Adrenal gland (tissue), 12 donors: Measurements from ENCODE around the gene ADCY1. TPM values are rescaled to one million over a fixed set of nuclear protein-coding genes. Genes with fewer than 3 reads are reported as not detected.

Source experiments
- DNase-seq, 7 donors: peaks; one replicate each; pipeline ENCODE4 v3.0.0-alpha.2; 2019 to 2020
- H3K27ac ChIP-seq, 5 donors: fragments of 200-600 bp; sonication (generic) in 4 of 5; 1 replicate in 3 of 5; 2 replicates in 2 of 5; pipeline versions ENCODE4 v1.5.1 to v1.8.0; 2016 to 2020; ENCODE audit warnings: mild to moderate bottlenecking in 1 of 5
- H3K27me3 ChIP-seq: fragments of 200-600 bp; 2 replicates; pipeline ENCODE4 v1.8.0; 2021
- H3K36me3 ChIP-seq, 2 donors: fragments of 200-600 bp; replicated peaks in 1 of 2; 1 replicate in 1 of 2; 2 replicates in 1 of 2; pipeline versions ENCODE4 v1.5.1 to v1.8.0; 2018 to 2022
- H3K4me1 ChIP-seq, 2 donors: fragments of 200-600 bp; replicated peaks in 1 of 2; 1 replicate in 1 of 2; 2 replicates in 1 of 2; pipeline versions ENCODE4 v1.5.1 to v1.8.0; 2018 to 2021
- H3K4me3 ChIP-seq, 4 donors: fragments of 200-600 bp; sonication (generic) in 3 of 4; one replicate each; pipeline ENCODE4 v1.5.1; 2016 to 2018
- H3K9me3 ChIP-seq, 3 donors: fragments of 200-600 bp; sonication (generic) in 1 of 3; replicated peaks in 1 of 3; 1 replicate in 2 of 3; 2 replicates in 1 of 3; pipeline versions ENCODE4 v1.5.1 to v1.8.0; 2016 to 2021
- CTCF ChIP-seq, 6 experiments: fragments of 450-650 bp in 4 of 6; fragments of 200-600 bp in 2 of 6; sonication (generic) in 1 of 6; IDR thresholded peaks; 1 replicate in 5 of 6; 2 replicates in 1 of 6; pipeline versions ENCODE4 v1.5.1 to v1.8.0; 2016 to 2021; ENCODE audit warnings: antibody characterized with exemption in 6 of 6, mild to moderate bottlenecking in 2 of 6, moderate library complexity in 1 of 6
- POLR2A ChIP-seq, 2 donors: fragments of 450-650 bp; IDR thresholded peaks; one replicate each; pipeline ENCODE4 v1.6.1; 2017; ENCODE audit warnings: antibody characterized with exemption in 2 of 2, mild to moderate bottlenecking in 2 of 2, moderate library complexity in 1 of 2
- WGBS, 4 donors: extraction: QIAGEN DNeasy Blood & Tissue Kit in 2 of 4; methylation state at CpG; one replicate each; pipeline versions ENCODE4 v1.1.5 to v1.1.7; 2013 to 2017; 5-methylcytosine and 5-hydroxymethylcytosine counted together
- intact Hi-C, 2 donors: fragments of 100-400 bp; cut with DNase I; formaldehyde crosslinking; loops; one replicate each; pipeline versions ENCODE4 v1.14.1 to v1.15.0; 2022 to 2023
- polyA plus RNA-seq, 3 donors: library from polyadenylated mRNA; stranded (reverse); fragments of 200-250 nt in 2 of 3; fragments of 350-450 nt in 1 of 3; fragmentation: Illumina TruSeq in 1 of 3; extraction: RNeasy Lipid Tissue Mini Kit (QIAGEN cat#74804) in 1 of 3; gene quantifications; one replicate each; pipeline ENCODE4 v1.2.3, GENCODE V29; 2013 to 2014
- total RNA-seq, 9 donors: library from RNA; depleted of rRNA in 4 of 9; stranded (reverse); fragments of >200 nt in 4 of 9; fragments of 120-200 nt in 1 of 9; fragmentation: NEBNext Ultra II Directional in 1 of 9; extraction: Animal tissue kit (Norgen Biotek cat#: 25700) in 1 of 9; gene quantifications; one replicate each; pipeline versions ENCODE4 v1.1.0 to v1.2.4, GENCODE V29; 2013 to 2023
- donor health status: healthy with polysubstance abuse.
- donor health status: Bipolar disorder and iron deficiency.
- donor health status: DM: yes; HTN: yes; CAD: no.
- donor health status: DM: no; HTN: no; CAD: no.
- donor health status: DM: no; HTN: no; CAD: no.
- donor health status: DM: yes; HTN: yes; CAD: no.

Gene ADCY1
- total and polyA plus RNA-seq, 12 donors, result 0.88 to 9.5 (median 4.2) TPM

DNA sequence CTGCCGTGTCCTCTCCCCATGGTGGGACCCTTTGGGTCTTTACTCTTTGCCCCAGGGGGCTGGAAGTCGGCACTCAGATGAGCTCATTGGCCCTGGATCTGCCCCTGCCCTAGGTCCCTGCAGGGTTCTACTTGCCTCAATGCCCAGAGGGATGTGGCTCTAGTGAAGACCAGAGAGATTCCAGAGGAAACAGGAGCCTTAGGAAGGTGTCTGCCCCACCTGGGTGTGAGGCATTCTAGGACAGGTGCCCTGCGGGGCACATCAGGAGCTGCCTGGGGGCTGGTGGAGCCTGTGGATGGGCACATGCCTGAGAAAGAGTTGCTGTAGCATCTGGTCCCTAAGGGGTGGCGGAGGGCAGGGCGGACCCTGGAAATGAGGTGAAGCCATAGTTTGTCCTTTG, 128.6 kb downstream of the ADCY1 start:
- intact Hi-C loops, result no loop called here
- Histone ChIP-seq H3K4me1 (peaks cover 9 to 10% of the 10 kb centered on the region in 2 donors), H3K4me3 (no peak overlapping the region), H3K9me3 (no peaks in the 10 kb centered on the region), H3K27ac (peak overlapping the region in 1 of 5 donors; percentile 45), H3K36me3 (no peaks in the 10 kb centered on the region), H3K27me3 (no peaks in the 10 kb centered on the region)
- DNase-seq, result peak in 3 of 7 donors; percentile 1 to 31 (median 6)
- WGBS, 4 donors, result 88 to 100% (median 96%) methylated on average over 3 to 5 of the region's 5 CpGs
- TF ChIP-seq CTCF (IDR thresholded peaks at IDR 0.05) (no peak), POLR2A (IDR thresholded peaks at IDR 0.05) (no peak)

- Histone ChIP-seq H3K27me3 (no peaks in the 10 kb centered on the region), H3K9me3 (no peaks in the 10 kb centered on the region), H3K4me1 (peaks cover 9 to 10% of the 10 kb centered on the region in 2 donors), H3K27ac (no peak overlapping the region), H3K36me3 (peaks cover 0 to 1% of the 10 kb centered on the region in 2 donors), H3K4me3 (no peak overlapping the region)
- DNase-seq, result peak in 2 of 7 donors; percentile 9 to 13
- 87 to 97% (median 91%) methylated on average over 13 to 20 of the region's 20 CpGs for WGBS, 4 donors
- TF ChIP-seq POLR2A (IDR thresholded peaks at IDR 0.05), result no peak
- no peak for TF ChIP-seq CTCF (IDR thresholded peaks at IDR 0.05)
- intact Hi-C loops, result no loop called here
Measured at GRCh38 chr7:45703373-45703821, 129.2 kb downstream of the ADCY1 start.

GRCh38 chr7:45703911-45704682, 129.9 kb downstream of the ADCY1 start:
- H3K36me3 ChIP-seq, result peaks cover 0 to 4% of the 10 kb centered on the region in 2 donors
- H3K9me3 ChIP-seq, result no peaks in the 10 kb centered on the region
- intact Hi-C loops, result no loop called here
- no peak overlapping the region for H3K27ac ChIP-seq
- H3K27me3 ChIP-seq, result no peaks in the 10 kb centered on the region
- 86 to 97% (median 91%) methylated on average over 9 to 13 of the region's 13 CpGs for WGBS, 4 donors
- peaks cover 9 to 10% of the 10 kb centered on the region in 2 donors for H3K4me1 ChIP-seq
- H3K4me3 ChIP-seq, result no peak overlapping the region
- peak in 2 of 7 donors; percentile 13 to 27 for DNase-seq
- no peak for TF ChIP-seq POLR2A (IDR thresholded peaks at IDR 0.05)
- no peak for TF ChIP-seq CTCF (IDR thresholded peaks at IDR 0.05)

DNA sequence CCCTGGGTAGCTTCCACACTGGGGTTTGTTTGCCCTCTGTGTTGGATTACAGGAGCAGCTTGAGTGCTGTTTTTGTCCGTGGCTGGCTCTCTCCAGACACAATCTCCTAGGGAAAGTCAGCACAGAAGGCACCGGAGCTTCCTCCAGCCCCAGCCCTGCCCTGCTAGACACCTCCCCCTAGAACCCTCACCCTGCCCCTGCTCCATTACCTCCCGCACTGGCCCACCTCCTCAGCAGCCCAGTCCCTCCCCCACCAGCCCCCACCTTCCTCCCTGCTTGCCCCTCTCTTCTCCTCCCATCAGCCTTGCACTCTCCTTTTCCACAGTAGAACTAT, 130.5 kb downstream of the ADCY1 start:
- H3K36me3 ChIP-seq, result peaks cover 0 to 4% of the 10 kb centered on the region in 2 donors
- intact Hi-C loops, result no loop called here
- TF ChIP-seq POLR2A (IDR thresholded peaks at IDR 0.05) (no peak), CTCF (IDR thresholded peaks at IDR 0.05) (no peak)
- H3K4me1 ChIP-seq, result peaks cover 9 to 10% of the 10 kb centered on the region in 2 donors
- DNase-seq, result peak in 1 of 7 donors; percentile 6
- WGBS, 4 donors, result 75 to 94% (median 84%) methylated on average over 3 of the region's 3 CpGs
- no peaks in the 10 kb centered on the region for H3K27me3 ChIP-seq
- H3K4me3 ChIP-seq, result no peak overlapping the region
- H3K9me3 ChIP-seq, result no peaks in the 10 kb centered on the region
- H3K27ac ChIP-seq, result no peak overlapping the region
